SK-N-SH treated with all-trans-retinoic acid at 6 μM for 48 hours (cell line): ENCODE data around the gene B4GALNT3.

ENCODE experiments used
- ATAC-seq: fragments of 200-7000 bp; cut with Tn5 transposase; 3 replicates; pipeline ENCODE4 v1.9.1; 2020; ENCODE audit warnings: mild to moderate bottlenecking, moderate library complexity
- ARNTL ChIP-seq: fragments of 450-650 bp; formaldehyde crosslinking; IDR thresholded peaks from 2 replicates; pipeline ENCODE4 v1.5.0; 2020; ENCODE audit warnings: low read depth, mild to moderate bottlenecking, moderate library complexity, borderline replicate concordance
- BACH2 ChIP-seq: fragments of 250-450 bp; sonication (Bioruptor Pico); IDR thresholded peaks from 2 replicates; pipeline ENCODE4 v1.9.0; 2021; ENCODE audit warnings: mild to moderate bottlenecking, borderline replicate concordance
- CREB5 ChIP-seq: fragments of 250-450 bp; sonication (Bioruptor Pico); IDR thresholded peaks from 2 replicates; pipeline ENCODE4 v1.5.1; 2020; ENCODE audit warnings: low read depth, mild to moderate bottlenecking, moderate library complexity
- CSDC2 ChIP-seq: fragments of 250-450 bp; sonication (Bioruptor Pico); IDR thresholded peaks from 2 replicates; pipeline ENCODE4 v1.5.0; 2020; ENCODE audit warnings: mild to moderate bottlenecking, moderate library complexity
- CSRNP3 ChIP-seq: fragments of 250-450 bp; sonication (Bioruptor Pico); IDR thresholded peaks from 2 replicates; pipeline ENCODE4 v1.5.1; 2021; ENCODE audit warnings: mild to moderate bottlenecking, moderate library complexity
- ESRRG ChIP-seq: fragments of 250-450 bp; sonication (Bioruptor Pico); IDR thresholded peaks from 2 replicates; pipeline ENCODE4 v1.6.1; 2021; ENCODE audit warnings: mild to moderate bottlenecking
- ISL1 ChIP-seq: fragments of 250-450 bp; sonication (Bioruptor Pico); IDR thresholded peaks from 2 replicates; pipeline ENCODE4 v2.1.2; 2022; ENCODE audit warnings: mild to moderate bottlenecking, moderate library complexity
- PATZ1 ChIP-seq: fragments of 250-450 bp; sonication (Bioruptor Pico); IDR thresholded peaks from 2 replicates; pipeline ENCODE4 v1.8.0; 2020; ENCODE audit warnings: mild to moderate bottlenecking, moderate library complexity, borderline replicate concordance
- POU6F1 ChIP-seq: fragments of 250-450 bp; sonication (Bioruptor Pico); IDR thresholded peaks from 2 replicates; pipeline ENCODE4 v1.8.0; 2021; ENCODE audit warnings: low read depth, mild to moderate bottlenecking, moderate library complexity, borderline replicate concordance
- RARB ChIP-seq: fragments of 250-450 bp; sonication (Bioruptor Pico); IDR thresholded peaks from 2 replicates; pipeline ENCODE4 v1.8.0; 2021; ENCODE audit warnings: mild to moderate bottlenecking, moderate library complexity
- SNAI2 ChIP-seq: fragments of 250-450 bp; sonication (Bioruptor Pico); IDR thresholded peaks from 2 replicates; pipeline ENCODE4 v1.5.0; 2020; ENCODE audit warnings: mild to moderate bottlenecking, moderate library complexity
- TCF4 ChIP-seq: fragments of 250-450 bp; sonication (Bioruptor Pico); IDR thresholded peaks from 2 replicates; pipeline ENCODE4 v1.8.0; 2021; ENCODE audit warnings: mild to moderate bottlenecking, moderate library complexity, borderline replicate concordance
- TOX ChIP-seq: fragments of 250-450 bp; sonication (Bioruptor Pico); IDR thresholded peaks from 2 replicates; pipeline ENCODE4 v1.8.0; 2021; ENCODE audit warnings: mild to moderate bottlenecking, moderate library complexity, borderline replicate concordance
- TSHZ2 ChIP-seq: fragments of 250-450 bp; sonication (Bioruptor Pico); IDR thresholded peaks from 2 replicates; pipeline ENCODE4 v1.5.0; 2020; ENCODE audit warnings: mild to moderate bottlenecking, moderate library complexity
- ZC3H10 ChIP-seq: fragments of 250-450 bp; sonication (Bioruptor Pico); IDR thresholded peaks from 2 replicates; pipeline ENCODE4 v1.5.1; 2021; ENCODE audit warnings: mild to moderate bottlenecking, moderate library complexity
- ZFP3 ChIP-seq: fragments of 250-450 bp; sonication (Bioruptor Pico); IDR thresholded peaks from 2 replicates; pipeline ENCODE4 v1.5.0; 2020; ENCODE audit warnings: mild to moderate bottlenecking, moderate library complexity
- ZFP30 ChIP-seq: fragments of 450-650 bp; formaldehyde crosslinking; IDR thresholded peaks from 2 replicates; pipeline ENCODE4 v1.5.0; 2022; ENCODE audit warnings: mild to moderate bottlenecking, moderate library complexity
- ZNF565 ChIP-seq: fragments of 450-650 bp; formaldehyde crosslinking; conservative IDR thresholded peaks from 2 replicates; pipeline ENCODE4 v1.5.0; 2020; ENCODE audit warnings: low read depth, mild to moderate bottlenecking, moderate library complexity
- ZNF70 ChIP-seq: fragments of 450-650 bp; formaldehyde crosslinking; IDR thresholded peaks from 2 replicates; pipeline ENCODE4 v1.5.0; 2020; ENCODE audit warnings: mild to moderate bottlenecking, moderate library complexity
- ZNF8 ChIP-seq: fragments of 450-650 bp; formaldehyde crosslinking; IDR thresholded peaks from 2 replicates; pipeline ENCODE4 v1.5.0; 2020; ENCODE audit warnings: mild to moderate bottlenecking, moderate library complexity

B4GALNT3 gene

GRCh38 chr12:467591-467990, 7.9 kb downstream of the B4GALNT3 start:
- TF ChIP-seq SNAI2 (CRISPR knock-in tag), result no peak
- TF ChIP-seq CSDC2, result no peak
- no peak for TF ChIP-seq ZFP30 (CRISPR knock-in tag)
- TF ChIP-seq CREB5 (CRISPR knock-in tag), result no peak
- ATAC-seq, result no peak

- ATAC-seq, result no peak
- no peak for TF ChIP-seq ISL1
- TF ChIP-seq ZNF565 (CRISPR knock-in tag), result no peak
Observed at GRCh38 chr12:468671-469389, 9.1 kb downstream of the B4GALNT3 start.

GRCh38 chr12:470133-470532, 10.4 kb downstream of the B4GALNT3 start:
- TF ChIP-seq ZFP3 (CRISPR knock-in tag) (no peak), BACH2 (CRISPR knock-in tag) (no peak), ZFP30 (CRISPR knock-in tag) (no peak)
- ATAC-seq, result no peak

- ATAC-seq, result no peak
- TF ChIP-seq PATZ1, result no peak
- no peak for TF ChIP-seq ESRRG (CRISPR knock-in tag)
- TF ChIP-seq ARNTL (CRISPR knock-in tag), result no peak
- TF ChIP-seq SNAI2 (CRISPR knock-in tag), result no peak
- TF ChIP-seq TOX (CRISPR knock-in tag), result no peak
- no peak for TF ChIP-seq CREB5 (CRISPR knock-in tag)
- TF ChIP-seq RARB, result no peak
- TF ChIP-seq TSHZ2 (CRISPR knock-in tag), result no peak
- no peak for TF ChIP-seq ZFP3 (CRISPR knock-in tag)
- no peak for TF ChIP-seq ISL1
- TF ChIP-seq TCF4 (CRISPR knock-in tag), result no peak
- no peak for TF ChIP-seq BACH2 (CRISPR knock-in tag)
- no peak for TF ChIP-seq ZFP30 (CRISPR knock-in tag)
- no peak for TF ChIP-seq ZNF8
- TF ChIP-seq CSDC2, result no peak
- TF ChIP-seq ZNF565 (CRISPR knock-in tag), result no peak
Observed at GRCh38 chr12:473198-473597, 13.5 kb downstream of the B4GALNT3 start.

- no peak for ATAC-seq
- TF ChIP-seq ZNF70 (CRISPR knock-in tag), result no peak
- no peak for TF ChIP-seq ZC3H10 (CRISPR knock-in tag)
- no peak for TF ChIP-seq ESRRG (CRISPR knock-in tag)
- no peak for TF ChIP-seq CREB5 (CRISPR knock-in tag)
- no peak for TF ChIP-seq CSRNP3
- TF ChIP-seq POU6F1, result no peak
Observed at GRCh38 chr12:473863-474577, 14.3 kb downstream of the B4GALNT3 start.
